Right lobe of liver (tissue), 4 donors: ENCODE data around the gene LSS.

ENCODE experiments used
- CTCF ChIP-seq, 4 donors: fragments of 200-600 bp in 3 of 4; fragments of 450-650 bp in 1 of 4; IDR thresholded peaks; one replicate each; pipeline versions ENCODE4 v1.5.1 to v1.8.0; 2016 to 2022; ENCODE audit warnings: antibody characterized with exemption in 4 of 4, mild to moderate bottlenecking in 2 of 4
- POLR2A ChIP-seq: fragments of 450-650 bp; IDR thresholded peaks from one replicate; pipeline ENCODE4 v1.6.1; 2017; ENCODE audit warnings: antibody characterized with exemption, mild to moderate bottlenecking
- donor health status: DM: no; HTN: no; CAD: no.
- donor health status: DM: no; HTN: no; CAD: no.
- donor health status: DM: no; HTN: yes; CAD: no.

DNA sequence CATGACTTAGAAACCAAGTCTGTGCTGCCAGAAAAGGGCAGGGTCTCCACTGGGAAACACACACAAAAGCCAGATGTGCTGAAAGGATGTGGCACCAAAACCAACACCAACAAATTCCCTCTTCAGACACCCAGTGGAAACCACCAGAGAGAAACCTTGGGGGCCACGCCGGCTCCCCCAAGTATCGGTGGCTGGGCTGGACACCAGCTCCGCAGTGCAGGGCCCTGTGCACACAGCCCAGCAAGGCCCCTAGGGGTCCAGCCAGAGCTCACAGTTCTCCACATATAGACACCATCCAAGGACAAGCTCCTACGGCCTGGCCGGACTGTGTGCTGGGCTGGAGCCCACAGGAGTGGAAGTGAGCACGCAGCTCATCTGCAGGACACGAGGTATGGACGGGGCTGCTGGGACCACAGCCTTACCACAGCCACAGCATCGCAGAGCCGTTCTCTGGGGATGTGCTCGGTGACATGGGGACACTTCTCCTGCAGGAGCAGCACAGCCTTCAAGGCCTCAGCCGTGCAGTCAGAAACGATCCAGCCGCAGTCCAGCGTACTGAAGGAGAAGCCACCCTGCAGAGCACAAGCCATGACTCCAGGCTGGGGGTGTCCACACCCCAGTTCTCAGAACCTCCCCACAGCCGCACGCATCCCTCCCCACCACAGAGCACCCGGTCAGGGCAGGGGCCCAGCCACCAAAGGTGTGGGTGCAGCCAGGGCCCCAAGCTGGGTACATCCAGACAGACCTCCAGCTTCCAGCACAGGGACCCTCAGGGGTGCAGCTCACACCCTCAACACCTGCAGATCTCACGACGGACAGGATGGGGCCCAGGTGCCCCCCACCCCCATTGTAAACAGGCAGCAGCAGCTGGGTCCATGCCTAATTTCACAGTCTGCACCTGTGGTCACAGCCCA is 21.3 kb downstream of the LSS start:
- TF ChIP-seq POLR2A: no peak
- no peak for TF ChIP-seq CTCF (IDR thresholded peaks at IDR 0.05)
